GM21723 (cell line): ENCODE measurements around the gene SET.
A peak's percentile ranks its signal among the peaks of the same experiment; 100 is the strongest.

Source experiments
- ATAC-seq: cut with Tn5 transposase; IDR thresholded peaks from one replicate; pipeline ENCODE4 v1.9.1; 2021; ENCODE audit warnings: mild to moderate bottlenecking, moderate library complexity; ENCODE audit not compliant: unreplicated experiment

Gene SET

GRCh38 chr9:128707446-128707845 is 18.4 kb downstream of the SET start:
- no peak for ATAC-seq

DNA sequence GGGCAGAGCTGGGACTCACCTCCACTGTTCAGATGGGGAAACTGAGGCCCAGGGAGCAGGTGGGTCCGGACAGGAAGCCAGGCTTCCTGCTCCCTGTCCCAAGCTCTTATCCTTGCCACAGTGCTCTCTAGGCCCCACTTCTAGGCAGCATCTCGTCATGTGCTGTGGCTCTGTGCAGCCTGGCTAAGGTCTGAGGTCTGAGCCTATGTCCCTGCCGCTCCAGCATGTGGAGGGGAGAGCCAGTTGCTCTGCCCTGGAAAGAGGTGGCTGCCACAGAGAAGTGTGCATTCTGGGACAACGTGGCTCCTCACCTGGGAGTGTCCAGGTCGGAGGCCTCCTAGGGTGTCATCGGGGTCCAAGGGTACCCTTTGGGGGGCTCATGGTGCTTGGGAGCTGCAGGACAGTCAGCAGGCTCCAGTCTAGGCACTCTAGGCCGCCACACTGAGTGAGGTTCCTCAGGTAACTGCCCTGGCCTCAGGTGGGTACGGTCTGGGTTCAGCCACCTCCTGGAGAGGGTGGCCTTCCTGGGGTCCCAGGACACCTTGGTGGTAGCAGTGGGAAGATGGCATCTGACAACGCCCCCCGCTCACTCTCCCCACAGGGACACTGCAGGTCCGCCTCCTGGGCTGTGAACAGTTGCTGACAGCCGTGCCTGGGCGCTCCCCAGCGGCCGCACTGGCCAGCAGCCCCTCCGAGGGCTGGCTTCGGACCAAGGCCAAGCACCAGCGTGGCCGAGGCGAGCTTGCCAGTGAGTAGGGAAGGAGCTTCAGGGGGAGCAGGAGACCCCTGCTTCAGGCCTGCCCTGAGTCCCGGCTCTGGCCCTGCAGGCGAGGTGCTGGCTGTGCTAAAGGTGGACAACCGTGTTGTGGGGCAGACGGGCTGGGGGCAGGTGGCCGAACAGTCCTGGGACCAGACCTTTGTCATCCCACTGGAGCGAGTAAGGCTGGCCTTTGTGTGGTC is 23.7 kb downstream of the SET start:
- ATAC-seq = no peak

DNA sequence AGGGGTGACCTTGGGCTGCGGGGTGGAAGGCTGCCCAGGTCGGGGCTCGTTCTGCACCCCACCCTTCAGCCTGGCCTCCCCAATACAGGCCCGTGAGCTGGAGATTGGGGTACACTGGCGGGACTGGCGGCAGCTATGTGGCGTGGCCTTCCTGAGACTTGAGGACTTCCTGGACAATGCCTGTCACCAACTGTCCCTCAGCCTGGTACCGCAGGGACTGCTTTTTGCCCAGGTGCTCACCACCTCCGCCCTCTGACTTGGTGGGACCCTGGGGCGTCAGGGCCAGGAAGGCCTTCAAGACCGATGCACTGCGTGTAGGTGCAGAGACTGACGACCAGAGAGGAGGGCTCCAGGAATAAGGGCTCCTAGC is 24.4 kb downstream of the SET start:
- ATAC-seq = no peak

DNA sequence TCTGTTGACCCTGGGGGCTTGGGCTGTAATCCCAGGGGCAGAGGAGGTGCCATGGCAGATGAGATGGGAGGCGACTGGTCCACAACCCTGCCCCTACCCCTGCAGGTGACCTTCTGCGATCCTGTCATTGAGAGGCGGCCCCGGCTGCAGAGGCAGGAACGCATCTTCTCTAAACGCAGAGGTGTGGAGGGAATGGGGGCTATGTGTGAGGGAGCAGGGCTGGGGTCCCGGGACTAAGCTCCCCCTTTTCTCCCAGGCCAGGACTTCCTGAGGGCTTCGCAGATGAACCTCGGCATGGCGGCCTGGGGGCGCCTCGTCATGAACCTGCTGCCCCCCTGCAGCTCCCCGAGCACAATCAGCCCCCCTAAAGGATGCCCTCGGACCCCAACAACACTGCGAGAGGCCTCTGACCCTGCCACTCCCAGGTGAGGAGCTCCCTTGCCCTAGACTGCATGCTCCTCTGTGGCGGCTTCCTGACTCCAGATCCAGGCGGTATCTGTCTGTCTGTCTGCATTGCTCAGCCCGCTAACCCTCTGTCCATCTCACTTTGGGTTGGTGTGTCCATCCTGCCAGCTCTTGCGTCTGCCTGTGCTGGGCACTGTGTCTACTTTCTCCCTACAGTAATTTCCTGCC is 25.0 kb downstream of the SET start:
- ATAC-seq = no peak

GRCh38 chr9:128714586-128715435 is 25.8 kb downstream of the SET start:
- no peak for ATAC-seq

- ATAC-seq = no peak
Observed at GRCh38 chr9:128715436-128715750, 26.4 kb downstream of the SET start.

DNA sequence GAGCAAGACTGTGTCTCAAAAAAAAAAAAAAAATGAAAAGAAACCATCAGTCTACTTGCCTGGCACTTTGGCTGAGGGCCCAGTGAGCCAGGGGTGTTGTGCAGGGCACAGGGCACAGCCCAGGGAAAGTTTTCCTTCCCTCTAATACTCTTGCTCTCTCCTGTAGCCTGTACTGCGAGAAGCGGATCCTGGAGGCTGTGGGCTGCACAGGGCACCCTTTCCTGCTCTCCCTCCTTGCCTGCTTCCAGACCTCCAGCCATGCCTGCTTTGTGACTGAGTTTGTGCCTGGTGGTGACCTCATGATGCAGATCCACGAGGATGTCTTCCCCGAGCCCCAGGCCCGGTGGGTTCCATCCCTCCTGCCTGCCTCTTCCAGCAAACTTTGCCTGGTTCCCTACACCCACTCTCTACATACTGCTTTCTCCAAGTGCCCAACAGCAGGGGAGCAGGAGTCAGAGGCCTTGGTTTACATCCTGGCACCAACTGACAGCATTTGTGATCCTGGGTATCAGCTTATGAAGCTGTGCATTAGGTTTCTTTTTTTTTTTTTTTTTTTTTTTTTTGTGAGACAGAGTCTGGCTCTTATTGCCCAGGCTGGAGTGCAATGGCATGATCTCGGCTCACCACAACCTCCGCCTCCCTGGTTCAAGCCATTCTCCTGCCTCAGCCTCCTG is 27.7 kb downstream of the SET start:
- ATAC-seq = no peak

DNA sequence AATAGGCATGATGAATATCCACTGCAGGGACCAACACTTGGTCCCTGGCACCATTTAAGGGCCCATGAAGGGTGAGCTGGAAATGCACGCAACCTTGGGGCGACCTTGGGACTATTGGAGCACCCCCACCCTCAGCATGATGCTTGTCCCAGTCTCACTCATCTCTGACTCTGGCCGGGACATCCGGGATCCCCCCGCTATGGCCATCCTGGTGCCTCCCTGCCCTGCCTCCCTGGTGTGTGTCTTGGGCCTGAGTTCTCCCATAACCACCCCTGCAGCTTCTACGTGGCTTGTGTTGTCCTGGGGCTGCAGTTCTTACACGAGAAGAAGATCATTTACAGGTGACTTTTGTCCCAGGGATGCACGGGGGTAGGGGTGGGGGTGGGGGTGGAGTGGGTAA is 29.0 kb downstream of the SET start:
- ATAC-seq = no peak

DNA sequence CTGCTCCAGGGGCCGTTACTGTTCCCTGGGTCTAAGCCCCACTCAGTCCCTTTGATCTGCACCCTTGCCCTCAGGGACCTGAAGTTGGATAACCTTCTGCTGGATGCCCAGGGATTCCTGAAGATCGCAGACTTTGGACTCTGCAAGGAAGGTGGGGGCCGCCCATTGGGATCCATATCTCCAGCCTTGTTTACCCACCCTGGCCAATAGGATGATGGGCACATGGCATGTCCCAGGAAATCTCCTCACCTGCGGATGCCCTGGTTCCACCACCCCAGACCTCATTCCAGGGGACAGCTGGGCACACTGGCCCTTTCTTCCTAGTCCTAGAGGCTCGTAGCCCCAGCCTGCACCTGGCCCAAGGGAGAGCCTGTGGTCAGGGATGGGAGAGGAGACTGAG is 29.5 kb downstream of the SET start:
- no peak for ATAC-seq

DNA sequence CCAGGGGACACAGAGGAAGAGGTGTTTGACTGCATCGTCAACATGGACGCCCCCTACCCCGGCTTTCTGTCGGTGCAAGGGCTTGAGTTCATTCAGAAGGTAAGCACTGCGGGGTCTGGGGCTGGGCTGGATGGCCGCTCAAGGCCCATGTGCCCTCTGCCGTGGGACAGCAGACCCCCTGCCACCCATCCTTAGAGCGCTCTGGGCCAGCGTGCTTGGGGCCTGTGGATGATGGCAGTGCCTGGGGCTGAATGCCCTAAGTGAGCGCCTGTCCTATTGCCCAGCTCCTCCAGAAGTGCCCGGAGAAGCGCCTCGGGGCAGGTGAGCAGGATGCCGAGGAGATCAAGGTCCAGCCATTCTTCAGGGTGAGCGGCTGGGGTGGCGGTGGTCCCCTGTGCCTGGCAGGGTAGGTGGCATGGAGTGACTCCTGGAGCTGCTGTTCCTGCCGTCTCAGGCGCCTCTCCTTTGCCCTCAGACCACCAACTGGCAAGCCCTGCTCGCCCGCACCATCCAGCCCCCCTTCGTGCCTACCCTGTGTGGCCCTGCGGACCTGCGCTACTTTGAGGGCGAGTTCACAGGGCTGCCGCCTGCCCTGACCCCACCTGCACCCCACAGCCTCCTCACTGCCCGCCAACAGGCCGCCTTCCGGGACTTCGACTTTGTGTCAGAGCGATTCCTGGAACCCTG is 31.0 kb downstream of the SET start:
- ATAC-seq = no peak

DNA sequence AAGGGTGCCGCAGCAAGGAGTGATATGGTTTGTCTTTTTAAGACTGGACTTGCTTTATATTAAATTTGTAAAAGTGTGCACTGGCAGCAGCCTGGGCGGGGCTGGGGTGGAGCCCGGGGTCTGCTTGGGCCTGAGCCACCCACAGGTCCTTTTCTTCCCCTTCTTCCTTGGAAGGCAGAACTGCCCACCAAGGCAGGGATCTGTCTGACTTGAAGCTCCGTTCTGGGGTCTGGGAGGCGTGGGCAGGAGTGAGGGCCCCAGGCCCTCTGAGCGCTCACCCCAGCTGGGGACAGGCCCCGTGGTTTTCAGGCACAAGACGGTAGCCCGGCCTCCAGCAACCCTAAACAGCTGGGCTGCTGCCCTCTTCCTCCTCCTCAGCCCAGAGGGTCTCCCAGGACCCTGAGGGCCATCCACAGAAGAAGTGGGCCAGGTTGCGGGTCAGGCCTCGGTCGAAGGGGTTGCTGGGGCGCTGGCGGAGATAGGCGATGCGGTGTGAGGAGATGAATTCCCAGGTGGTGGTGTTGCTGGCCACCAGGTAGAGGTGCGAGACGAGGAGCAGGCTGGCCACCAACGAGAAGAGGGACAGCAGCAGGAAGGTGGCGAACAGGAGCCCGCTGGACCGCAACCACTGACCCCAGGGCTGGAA is 31.9 kb downstream of the SET start:
- no peak for ATAC-seq

- ATAC-seq = no peak
Observed at GRCh38 chr9:128721487-128722010, 32.5 kb downstream of the SET start.

GRCh38 chr9:128722380-128723351 is 33.6 kb downstream of the SET start:
- ATAC-seq = no peak

DNA sequence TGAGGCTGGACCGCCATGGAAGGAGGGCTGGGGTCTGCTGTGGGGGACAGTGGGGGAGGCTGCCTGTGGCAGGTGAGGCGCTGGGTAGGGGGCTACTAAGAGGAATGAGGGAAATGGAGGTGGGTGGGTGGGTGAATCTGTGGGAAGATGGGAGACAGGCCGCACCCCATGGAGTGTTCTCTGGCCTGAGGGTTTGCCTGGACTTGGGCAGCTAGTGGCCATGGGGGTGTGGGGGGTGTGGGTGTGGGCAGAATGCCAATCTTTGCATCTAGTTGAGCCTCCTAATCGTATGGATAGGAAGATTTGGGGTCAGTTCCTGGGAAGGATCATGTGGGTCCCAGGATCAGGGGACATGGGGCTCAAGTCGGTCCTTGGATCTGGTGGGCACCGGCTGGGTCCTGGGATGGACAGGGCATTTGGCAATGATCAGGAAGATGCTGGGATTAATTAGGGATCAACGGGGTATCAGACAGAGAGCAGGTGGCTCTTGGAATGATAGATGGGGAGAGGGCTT is 34.4 kb downstream of the SET start:
- ATAC-seq = no peak

DNA sequence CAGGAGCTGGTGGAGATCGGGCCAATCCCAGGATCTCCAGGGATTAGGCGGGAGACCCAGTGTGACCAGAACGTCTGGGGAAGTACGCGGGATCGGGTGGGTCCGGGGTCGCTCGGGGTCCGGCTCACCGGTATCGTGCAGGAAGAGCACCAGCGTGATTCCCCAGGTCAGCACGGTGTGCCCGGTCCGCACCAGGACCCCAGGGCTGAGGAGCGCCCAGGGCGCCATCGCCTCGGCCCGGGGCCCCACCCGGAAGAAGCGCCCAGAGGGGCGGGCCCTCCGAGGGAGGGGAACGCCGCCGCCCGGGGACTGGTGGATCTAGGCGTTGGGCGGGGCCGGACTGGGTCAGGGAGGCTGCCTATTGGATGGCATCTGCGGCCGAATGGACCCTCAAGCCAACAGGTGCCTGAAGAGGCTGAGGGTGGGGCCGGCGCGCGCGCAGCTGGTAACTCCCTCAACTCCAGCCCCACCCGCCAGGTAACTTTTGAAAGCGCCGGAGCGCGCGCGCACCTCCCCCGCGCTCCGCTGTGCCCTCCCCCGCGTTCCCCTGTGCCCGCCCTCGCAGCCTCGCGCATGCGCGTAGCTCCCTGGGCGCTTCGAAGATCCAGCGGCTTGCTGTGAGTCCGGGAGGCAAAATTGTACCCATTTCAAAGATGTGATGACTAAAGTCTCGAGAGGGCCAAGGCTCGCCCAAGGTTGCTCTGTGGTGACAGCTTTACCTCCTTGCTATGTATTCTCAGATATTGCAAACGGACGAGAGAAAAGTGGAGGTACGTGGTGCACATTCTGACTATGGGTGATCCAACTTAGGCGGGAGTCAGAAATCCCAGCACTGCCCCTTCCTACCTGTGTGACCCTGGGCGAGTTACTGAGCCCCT is 35.1 kb downstream of the SET start, which contains the start of gene ZDHHC12:
Gene ZDHHC12, minus strand, starts transcription at position 262 of the 878 bp plus-strand sequence. Its CDS starts 34 bp downstream, at position 228.
- peak; percentile 89 for ATAC-seq

- ATAC-seq = peak; percentile 17
Observed at GRCh38 chr9:128724744-128725211, 35.8 kb downstream of the SET start.

GRCh38 chr9:128727640-128728248 is 38.7 kb downstream of the SET start:
- ATAC-seq = no peak
